Left lung (tissue), 10 donors: ENCODE data around the gene AHRR. TPM values are rescaled to one million over a fixed set of nuclear protein-coding genes. Genes with fewer than 3 reads are reported as not detected.

Source experiments
- ATAC-seq: fragments of 200-7000 bp; cut with Tn5 transposase; one replicate; pipeline ENCODE4 v1.9.1; 2020; ENCODE audit warnings: moderate library complexity
- DNase-seq, 4 donors: peaks; one replicate each; pipeline ENCODE4 v3.0.0-alpha.2; 2013 to 2020
- H3K27ac ChIP-seq, 2 donors: fragments of 200-600 bp; sonication (generic) in 1 of 2; one replicate each; pipeline versions ENCODE4 v1.5.0 to v1.8.0; 2020 to 2021
- H3K27me3 ChIP-seq, 2 donors: fragments of 200-600 bp; sonication (generic) in 1 of 2; one replicate each; pipeline versions ENCODE4 v1.5.0 to v1.8.0; 2020 to 2021
- H3K36me3 ChIP-seq, 2 donors: fragments of 200-600 bp; sonication (generic) in 1 of 2; one replicate each; pipeline versions ENCODE4 v1.5.0 to v1.8.0; 2020 to 2021
- H3K4me1 ChIP-seq, 2 donors: fragments of 200-600 bp; one replicate each; pipeline ENCODE4 v1.8.0; 2021
- H3K4me3 ChIP-seq, 2 donors: fragments of 200-600 bp; sonication (generic) in 1 of 2; one replicate each; pipeline versions ENCODE4 v1.5.0 to v1.8.0; 2020 to 2021; ENCODE audit warnings: mild to moderate bottlenecking in 1 of 2
- H3K9me3 ChIP-seq, 2 donors: fragments of 200-600 bp; sonication (generic) in 1 of 2; one replicate each; pipeline versions ENCODE4 v1.5.0 to v1.8.0; 2020 to 2021
- intact Hi-C, 2 donors: fragments of 100-400 bp; cut with DNase I; formaldehyde crosslinking; loops; one replicate each; pipeline versions ENCODE4 v1.11.2 to v1.14.2; 2022
- polyA plus RNA-seq, 6 donors: library from polyadenylated mRNA; unstranded; fragments of 120-200 nt; gene quantifications; one replicate each; pipeline ENCODE4 v1.2.1, GENCODE V29; 2013; ENCODE audit not compliant: insufficient read length in 6 of 6
- total RNA-seq, 2 donors: library from RNA; stranded (reverse); fragmentation: NEBNext Ultra II Directional; extraction: Animal tissue kit (Norgen Biotek cat#: 25700); gene quantifications; one replicate each; pipeline ENCODE4 v1.2.1, GENCODE V29; 2021
- TF ChIP-seq, protein P1 (sequence below), 2 donors: fragments of 200-600 bp; sonication (generic) in 1 of 2; IDR thresholded peaks; one replicate each; pipeline versions ENCODE4 v1.5.0 to v1.8.0; 2021; ENCODE audit warnings: antibody characterized with exemption in 2 of 2
- donor health status: DM: no; HTN: yes; CAD: no.
- donor health status: DM: no; HTN: no; CAD: no.

Gene AHRR
- total and polyA plus RNA-seq, 8 donors: 0.32 to 8.4 (median 4.7) TPM

DNA sequence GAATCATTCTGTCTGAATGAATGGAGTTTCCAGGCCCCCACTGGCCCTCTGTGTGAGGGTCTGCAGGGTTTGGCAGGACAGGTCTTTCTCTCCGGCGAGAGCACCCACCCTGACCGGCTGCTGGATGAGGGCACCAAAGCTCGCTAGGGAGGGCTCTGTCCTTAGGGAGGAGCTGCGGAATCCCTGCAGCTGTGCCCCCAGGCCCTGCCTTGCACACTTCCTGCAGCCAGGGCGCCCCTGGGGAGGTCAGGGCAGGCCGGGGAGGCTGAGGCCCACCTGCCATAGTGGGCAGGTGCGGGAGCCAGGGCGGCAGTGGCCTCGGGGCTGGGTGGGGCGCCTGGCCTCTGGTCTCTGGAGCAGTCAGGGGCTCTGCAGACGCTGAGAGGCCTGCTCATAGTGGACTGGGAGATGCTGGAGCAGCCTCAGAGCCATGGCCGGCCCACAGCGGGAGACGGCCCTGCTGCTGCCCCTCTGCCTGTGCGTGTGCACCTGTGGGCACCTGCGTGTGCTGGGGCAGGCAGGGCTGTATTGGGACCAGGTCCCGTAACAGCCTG, 157.5 kb downstream of the AHRR start:
- peak in 1 of 4 donors; percentile 73 for DNase-seq
- Histone ChIP-seq H3K4me3 (no peak overlapping the region), H3K36me3 (no peaks in the 10 kb centered on the region), H3K9me3 (no peaks in the 10 kb centered on the region), H3K4me1 (peaks cover 4 to 7% of the 10 kb centered on the region in 2 donors), H3K27ac (no peak overlapping the region), H3K27me3 (peaks cover 32 to 92% of the 10 kb centered on the region in 2 donors)
- intact Hi-C loops: no loop called here
- TF ChIP-seq, protein P1, sequence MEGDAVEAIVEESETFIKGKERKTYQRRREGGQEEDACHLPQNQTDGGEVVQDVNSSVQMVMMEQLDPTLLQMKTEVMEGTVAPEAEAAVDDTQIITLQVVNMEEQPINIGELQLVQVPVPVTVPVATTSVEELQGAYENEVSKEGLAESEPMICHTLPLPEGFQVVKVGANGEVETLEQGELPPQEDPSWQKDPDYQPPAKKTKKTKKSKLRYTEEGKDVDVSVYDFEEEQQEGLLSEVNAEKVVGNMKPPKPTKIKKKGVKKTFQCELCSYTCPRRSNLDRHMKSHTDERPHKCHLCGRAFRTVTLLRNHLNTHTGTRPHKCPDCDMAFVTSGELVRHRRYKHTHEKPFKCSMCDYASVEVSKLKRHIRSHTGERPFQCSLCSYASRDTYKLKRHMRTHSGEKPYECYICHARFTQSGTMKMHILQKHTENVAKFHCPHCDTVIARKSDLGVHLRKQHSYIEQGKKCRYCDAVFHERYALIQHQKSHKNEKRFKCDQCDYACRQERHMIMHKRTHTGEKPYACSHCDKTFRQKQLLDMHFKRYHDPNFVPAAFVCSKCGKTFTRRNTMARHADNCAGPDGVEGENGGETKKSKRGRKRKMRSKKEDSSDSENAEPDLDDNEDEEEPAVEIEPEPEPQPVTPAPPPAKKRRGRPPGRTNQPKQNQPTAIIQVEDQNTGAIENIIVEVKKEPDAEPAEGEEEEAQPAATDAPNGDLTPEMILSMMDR (IDR thresholded peaks at IDR 0.05): no peak
- ATAC-seq: no peak

DNA sequence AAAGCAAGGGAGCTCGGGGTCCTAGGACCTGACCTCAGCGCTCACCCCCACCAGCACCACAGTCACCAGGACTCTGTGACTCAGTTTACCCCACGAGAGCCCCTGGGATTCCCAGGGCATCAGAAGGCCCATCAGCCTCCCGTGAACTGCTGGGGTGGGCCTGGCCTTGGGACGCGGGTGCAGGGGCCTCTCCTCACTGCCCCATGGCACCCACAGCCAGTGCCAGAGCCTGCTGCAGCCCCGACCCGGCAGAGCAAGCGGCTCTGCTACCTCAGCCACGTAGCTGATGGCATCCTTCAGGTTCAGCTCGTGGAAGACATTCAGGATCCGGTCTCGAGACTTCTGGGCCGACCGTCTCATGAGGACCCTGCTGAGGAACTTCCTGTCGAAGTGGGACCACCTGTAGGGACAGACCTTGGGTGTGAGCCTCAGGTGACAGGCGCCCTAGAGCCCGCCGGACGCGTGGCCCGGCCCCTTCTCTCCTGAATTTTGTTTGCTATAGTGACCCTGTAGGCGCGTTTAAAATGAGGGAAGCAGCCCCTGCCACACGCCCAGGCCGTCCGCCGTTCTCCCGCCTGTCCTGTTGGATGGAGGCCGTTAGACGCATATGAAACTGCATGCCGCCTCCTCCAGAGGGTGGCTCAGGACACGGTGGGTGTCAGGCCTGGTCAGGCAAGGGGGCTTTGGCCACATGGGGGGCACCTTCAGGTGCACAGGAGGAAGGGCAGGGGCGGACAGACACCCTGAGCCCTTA, 158.2 kb downstream of the AHRR start:
- no peak for ATAC-seq

DNA sequence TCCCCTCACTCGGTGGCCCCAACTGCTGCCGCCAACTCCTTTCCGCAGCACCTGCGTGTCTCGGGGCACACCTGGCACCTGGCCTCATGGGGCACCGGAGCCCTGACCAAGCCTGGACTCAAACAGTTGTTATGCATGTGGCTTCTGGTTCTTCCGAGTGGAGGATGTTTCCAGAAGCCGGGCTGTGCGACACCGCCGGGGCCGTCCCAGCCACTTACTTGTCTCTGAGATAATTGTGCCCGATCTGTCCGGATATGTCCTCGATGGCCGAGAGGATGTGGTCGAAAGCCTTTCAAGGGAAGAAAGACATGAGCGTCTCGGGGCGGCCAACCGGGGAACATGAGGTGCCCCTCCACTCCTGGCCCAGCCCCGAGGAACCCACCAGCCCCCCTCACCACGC, 159.8 kb downstream of the AHRR start:
- no peak for ATAC-seq
- no peaks in the 10 kb centered on the region for H3K9me3 ChIP-seq
- no peak overlapping the region for H3K4me3 ChIP-seq
- DNase-seq: no peak
- no peaks in the 10 kb centered on the region for H3K36me3 ChIP-seq
- H3K4me1 ChIP-seq: no peaks in the 10 kb centered on the region
- intact Hi-C loops: no loop called here
- no peak overlapping the region for H3K27ac ChIP-seq
- TF ChIP-seq, protein P1 (IDR thresholded peaks at IDR 0.05): no peak
- peaks cover 15 to 96% of the 10 kb centered on the region in 2 donors for H3K27me3 ChIP-seq

More for the DNA sequence above, 158.2 kb downstream of the AHRR start:
- Histone ChIP-seq H3K27me3 (peaks cover 31 to 96% of the 10 kb centered on the region in 2 donors), H3K36me3 (no peaks in the 10 kb centered on the region), H3K9me3 (no peaks in the 10 kb centered on the region), H3K4me1 (peaks cover 3 to 5% of the 10 kb centered on the region in 2 donors), H3K27ac (no peak overlapping the region), H3K4me3 (no peak overlapping the region)
- TF ChIP-seq, protein P1 (IDR thresholded peaks at IDR 0.05): no peak
- no peak for DNase-seq
- intact Hi-C loops: no loop called here

DNA sequence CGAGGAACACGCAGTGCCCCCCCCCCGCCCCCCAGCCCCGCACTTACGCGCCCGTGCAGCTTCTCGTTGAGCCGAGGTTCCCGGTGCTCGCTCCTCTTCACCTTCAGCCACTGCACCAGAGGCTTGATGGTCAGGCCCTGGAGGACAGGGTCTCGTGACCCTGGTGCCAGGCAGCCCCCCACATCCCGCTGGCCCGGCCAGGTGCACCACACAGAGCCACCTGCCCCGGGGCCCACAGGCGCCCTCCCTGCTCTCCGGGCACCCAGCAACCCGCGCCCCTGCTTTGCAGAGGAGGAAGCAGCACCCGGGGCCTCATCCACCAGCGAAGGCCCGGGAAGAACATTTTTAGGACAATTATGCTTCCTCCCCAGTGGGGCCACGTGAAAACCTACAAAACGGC, 160.5 kb downstream of the AHRR start:
- ATAC-seq: no peak
- Histone ChIP-seq H3K9me3 (no peaks in the 10 kb centered on the region), H3K36me3 (no peaks in the 10 kb centered on the region), H3K27ac (no peak overlapping the region), H3K4me3 (no peak overlapping the region), H3K27me3 (peaks cover 9 to 92% of the 10 kb centered on the region in 2 donors), H3K4me1 (no peaks in the 10 kb centered on the region)
- TF ChIP-seq, protein P1 (IDR thresholded peaks at IDR 0.05): no peak
- intact Hi-C loops: no loop called here
- DNase-seq: no peak

DNA sequence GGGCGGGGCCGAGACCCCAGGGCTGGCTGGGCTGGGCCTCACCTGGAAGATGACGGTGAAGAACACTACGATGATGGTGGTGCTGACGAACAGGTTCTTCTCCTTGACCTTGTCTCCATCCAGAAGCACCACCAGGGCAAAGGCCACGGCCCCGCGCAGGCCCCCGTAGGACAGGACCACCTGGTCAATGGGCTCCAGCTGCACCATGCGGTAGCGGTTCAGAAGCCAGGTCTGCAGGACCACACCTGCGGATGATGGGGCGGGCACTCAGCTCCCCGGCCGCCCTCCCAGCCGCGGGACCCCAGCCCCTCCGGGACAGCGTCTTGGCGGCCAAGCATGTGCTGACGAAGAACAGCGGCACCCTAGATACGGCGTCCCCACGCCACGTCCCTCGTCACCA, 161.0 kb downstream of the AHRR start:
- ATAC-seq (no peak), DNase-seq (no peak)
- no peak overlapping the region for H3K27ac ChIP-seq
- TF ChIP-seq, protein P1 (IDR thresholded peaks at IDR 0.05): no peak
- H3K4me3 ChIP-seq: no peak overlapping the region
- no peaks in the 10 kb centered on the region for H3K4me1 ChIP-seq
- no peaks in the 10 kb centered on the region for H3K9me3 ChIP-seq
- peaks cover 7 to 87% of the 10 kb centered on the region in 2 donors for H3K27me3 ChIP-seq
- intact Hi-C loops: no loop called here
- H3K36me3 ChIP-seq: no peaks in the 10 kb centered on the region
